Measurements from ENCODE around the gene IMMP2L.

The IMMP2L gene

DNA sequence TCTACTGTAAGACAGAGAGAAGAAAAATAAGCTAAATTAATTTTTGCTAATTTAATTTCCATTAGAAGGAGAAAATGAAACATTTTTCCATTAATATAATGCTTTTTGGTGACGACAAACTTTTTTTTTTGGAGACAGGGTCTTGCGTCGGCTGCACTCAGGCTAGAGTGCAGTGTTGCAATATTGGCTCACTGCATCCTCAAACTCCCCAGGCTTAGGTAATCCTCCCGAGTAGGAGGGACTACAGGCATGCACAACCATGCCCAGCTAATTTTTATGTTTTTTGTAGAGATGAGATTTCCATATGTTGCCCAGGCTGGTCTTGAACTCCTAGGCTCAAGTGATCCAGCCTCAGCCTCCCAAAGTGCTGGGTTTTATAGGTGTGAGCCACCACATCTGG lies 701.1 kb downstream of the IMMP2L start:
- Histone ChIP-seq H3K9me3 (ENCODE audit: insufficient read depth, low read depth, low read length) (no peaks in the 10 kb centered on the region), H3K9me2 (replicated peaks; ENCODE audit: low read depth, low read length) (no peaks in the 10 kb centered on the region), H3K4me1 (ENCODE audit: insufficient read depth, low read length, poor library complexity, severe bottlenecking) (no peaks in the 10 kb centered on the region), H3F3A (ENCODE audit: low read depth) (no peaks in the 10 kb centered on the region), H3K9ac (ENCODE audit: low read depth, low read length, poor library complexity, severe bottlenecking) (no peak overlapping the region), H2AFZ (ENCODE audit: low read length) (no peak overlapping the region), H3K79me2 (ENCODE audit: insufficient read depth, low read length) (no peaks in the 10 kb centered on the region), H3K36me3 (ENCODE audit: insufficient read depth, low read length) (no peaks in the 10 kb centered on the region), H3K4me2 (ENCODE audit: low read depth, low read length, poor library complexity, severe bottlenecking) (no peak overlapping the region), H3K4me3 (ENCODE audit: low read length, poor library complexity, severe bottlenecking) (no peak overlapping the region), H3K27me3 (ENCODE audit: insufficient read depth, low read length, poor library complexity, severe bottlenecking) (no peaks in the 10 kb centered on the region), H4K20me1 (ENCODE audit: insufficient read depth, low read length, poor library complexity, severe bottlenecking) (no peaks in the 10 kb centered on the region)
- TF ChIP-seq EZH2phosphoT487 (IDR thresholded peaks at IDR 0.05; ENCODE audit: borderline replicate concordance) = no peak
- no peak for TF ChIP-seq CTCF (conservative IDR thresholded peaks at IDR 0.05; ENCODE audit: low read length)

GRCh38 chr7:110857106-110857505 lies 705.2 kb downstream of the IMMP2L start:
- no peaks in the 10 kb centered on the region for H3K27me3 ChIP-seq (ENCODE audit: insufficient read depth, low read length, poor library complexity, severe bottlenecking)
- no peaks in the 10 kb centered on the region for H3K9me3 ChIP-seq (ENCODE audit: insufficient read depth, low read depth, low read length)
- H3K79me2 ChIP-seq (ENCODE audit: insufficient read depth, low read length) = no peaks in the 10 kb centered on the region
- no peaks in the 10 kb centered on the region for H3F3A ChIP-seq (ENCODE audit: low read depth)
- H3K36me3 ChIP-seq (ENCODE audit: insufficient read depth, low read length) = no peaks in the 10 kb centered on the region
- no peak overlapping the region for H3K9ac ChIP-seq (ENCODE audit: low read depth, low read length, poor library complexity, severe bottlenecking)
- H3K4me3 ChIP-seq (ENCODE audit: low read length, poor library complexity, severe bottlenecking) = no peak overlapping the region
- H4K20me1 ChIP-seq (ENCODE audit: insufficient read depth, low read length, poor library complexity, severe bottlenecking) = no peaks in the 10 kb centered on the region
- no peaks in the 10 kb centered on the region for H3K9me2 ChIP-seq (replicated peaks; ENCODE audit: low read depth, low read length)
- H3K4me2 ChIP-seq (ENCODE audit: low read depth, low read length, poor library complexity, severe bottlenecking) = no peak overlapping the region
- no peak overlapping the region for H2AFZ ChIP-seq (ENCODE audit: low read length)
- TF ChIP-seq EZH2phosphoT487 (IDR thresholded peaks at IDR 0.05; ENCODE audit: borderline replicate concordance) (no peak), CTCF (conservative IDR thresholded peaks at IDR 0.05; ENCODE audit: low read length) (no peak)
- H3K4me1 ChIP-seq (ENCODE audit: insufficient read depth, low read length, poor library complexity, severe bottlenecking) = no peaks in the 10 kb centered on the region

DNA sequence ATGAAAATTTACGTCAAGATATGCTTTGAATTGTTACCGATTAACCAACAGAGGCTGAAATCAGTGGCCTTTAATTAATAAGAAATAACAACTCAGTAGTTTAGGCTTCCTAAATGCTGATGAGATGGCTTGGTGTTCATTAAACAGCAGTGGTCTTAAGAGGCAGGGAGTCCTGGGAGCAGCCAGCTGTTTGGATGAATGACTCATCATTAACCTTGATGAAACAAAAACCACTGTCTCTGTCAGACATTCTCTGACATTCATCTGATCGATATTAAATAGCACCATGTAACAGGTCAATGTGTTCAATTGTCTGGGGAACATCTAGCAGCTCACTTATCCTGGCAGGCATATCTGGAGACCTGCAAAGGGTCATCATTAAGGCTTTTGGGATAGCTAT lies 705.6 kb downstream of the IMMP2L start:
- no peaks in the 10 kb centered on the region for H3K27me3 ChIP-seq (ENCODE audit: insufficient read depth, low read length, poor library complexity, severe bottlenecking)
- TF ChIP-seq EZH2phosphoT487 (IDR thresholded peaks at IDR 0.05; ENCODE audit: borderline replicate concordance) (no peak), CTCF (conservative IDR thresholded peaks at IDR 0.05; ENCODE audit: low read length) (no peak)
- no peak overlapping the region for H2AFZ ChIP-seq (ENCODE audit: low read length)
- no peaks in the 10 kb centered on the region for H3F3A ChIP-seq (ENCODE audit: low read depth)
- no peaks in the 10 kb centered on the region for H4K20me1 ChIP-seq (ENCODE audit: insufficient read depth, low read length, poor library complexity, severe bottlenecking)
- no peak overlapping the region for H3K4me3 ChIP-seq (ENCODE audit: low read length, poor library complexity, severe bottlenecking)
- H3K79me2 ChIP-seq (ENCODE audit: insufficient read depth, low read length) = no peaks in the 10 kb centered on the region
- no peaks in the 10 kb centered on the region for H3K4me1 ChIP-seq (ENCODE audit: insufficient read depth, low read length, poor library complexity, severe bottlenecking)
- H3K9ac ChIP-seq (ENCODE audit: low read depth, low read length, poor library complexity, severe bottlenecking) = no peak overlapping the region
- no peak overlapping the region for H3K4me2 ChIP-seq (ENCODE audit: low read depth, low read length, poor library complexity, severe bottlenecking)
- H3K9me3 ChIP-seq (ENCODE audit: insufficient read depth, low read depth, low read length) = no peaks in the 10 kb centered on the region
- H3K36me3 ChIP-seq (ENCODE audit: insufficient read depth, low read length) = no peaks in the 10 kb centered on the region
- H3K9me2 ChIP-seq (replicated peaks; ENCODE audit: low read depth, low read length) = no peaks in the 10 kb centered on the region

All from Loucy (cell line).